SK-MEL-5 (cell line): ENCODE data around the gene GNRH2. TPM values are rescaled to one million over a fixed set of nuclear protein-coding genes. Genes with fewer than 3 reads are reported as not detected.
"Not testable (repeated sequence)": the region's sequence is repeated elsewhere in the genome, so short reads cannot be mapped to it uniquely, and the experiment has no call there.

ENCODE experiments used
- DNase-seq: peaks from one replicate; pipeline ENCODE4 v3.0.0-alpha.2; 2016; ENCODE audit warnings: low read depth, low spot score
- in situ Hi-C: cut with HindIII; loops from 2 replicates; pipeline ENCODE4 v1.10.0; 2016; ENCODE audit warnings: low sequenced_read_pairs, high pct_unique_total_duplicates, low pct_unique_long_range_greater_than_20kb
- polyA plus RNA-seq, 2 experiments: library from polyadenylated mRNA; depleted of rRNA; stranded (reverse); fragments of >200 nt; gene quantifications; 2 replicates each; pipeline ENCODE4 v1.2.3, GENCODE V29; 2015
- total RNA-seq: library from RNA; depleted of rRNA; stranded (reverse); fragments of >200 nt; shearing (Covaris generic); gene quantifications from 2 replicates; pipeline ENCODE4 v1.2.3, GENCODE V29; 2014; rRNA removed

GNRH2 gene
- total RNA-seq: not detected in 2 replicates
- polyA plus RNA-seq (2015; cell fraction: cytosol; rRNA removed): not detected in 2 replicates
- 0.73 and 17.6 TPM in 2 replicates for polyA plus RNA-seq (2015; cell fraction: nucleus; rRNA removed)

- DNase-seq: no peak
- in situ Hi-C loops: no loop called here
Measured at GRCh38 chr20:3043322-3043721, at the start of gene GNRH2. Gene GNRH2 (plus strand): TSS chr20:3043622. CDS start chr20:3044415, 793 bp downstream.

GRCh38 chr20:2995796-2996195 is 47.6 kb upstream of the GNRH2 start:
- in situ Hi-C loops: no loop called here
- DNase-seq: no peak

GRCh38 chr20:2998728-2999127 is 44.7 kb upstream of the GNRH2 start:
- in situ Hi-C loops: no loop called here
- DNase-seq: no peak

GRCh38 chr20:3000852-3001523 is 42.4 kb upstream of the GNRH2 start:
- in situ Hi-C loops: no loop called here
- DNase-seq: peak; percentile 81

GRCh38 chr20:3003416-3003815 is 40.0 kb upstream of the GNRH2 start:
- no peak for DNase-seq
- in situ Hi-C loops: no loop called here

GRCh38 chr20:3010985-3011723 is 32.3 kb upstream of the GNRH2 start:
- in situ Hi-C loops: no loop called here
- DNase-seq: no peak

- DNase-seq: no peak
- in situ Hi-C loops: no loop called here
Measured at GRCh38 chr20:3011752-3012151, 31.7 kb upstream of the GNRH2 start.

- in situ Hi-C loops: no loop called here
Measured at GRCh38 chr20:3013771-3014170, 29.7 kb upstream of the GNRH2 start.

GRCh38 chr20:3014179-3014578 is 29.2 kb upstream of the GNRH2 start:
- in situ Hi-C loops: no loop called here
- no peak for DNase-seq

More at GRCh38 chr20:3013771-3014170, 29.7 kb upstream of the GNRH2 start:
- no peak for DNase-seq

- in situ Hi-C loops: no loop called here
- DNase-seq: no peak
Measured at GRCh38 chr20:3014662-3015061, 28.8 kb upstream of the GNRH2 start.

- in situ Hi-C loops: not testable (repeated sequence)
Measured at GRCh38 chr20:3015302-3015701, 28.1 kb upstream of the GNRH2 start.

GRCh38 chr20:3021327-3021726 is 22.1 kb upstream of the GNRH2 start:
- no peak for DNase-seq
- in situ Hi-C loops: no loop called here

More at GRCh38 chr20:3015302-3015701, 28.1 kb upstream of the GNRH2 start:
- not testable (repeated sequence) for DNase-seq

GRCh38 chr20:3021777-3022176 is 21.6 kb upstream of the GNRH2 start:
- DNase-seq: no peak
- in situ Hi-C loops: no loop called here

GRCh38 chr20:3022559-3023490 is 20.6 kb upstream of the GNRH2 start:
- in situ Hi-C loops, DNase-seq: not testable (repeated sequence)

GRCh38 chr20:3027987-3028386 is 15.4 kb upstream of the GNRH2 start:
- in situ Hi-C loops: no loop called here
- DNase-seq: no peak

GRCh38 chr20:3031524-3032147 is 11.8 kb upstream of the GNRH2 start:
- in situ Hi-C loops: no loop called here
- DNase-seq: no peak

GRCh38 chr20:3032624-3033023 is 10.8 kb upstream of the GNRH2 start:
- in situ Hi-C loops: no loop called here
- DNase-seq: no peak
